HG03565 (cell line): Measurements from ENCODE around the gene SMG1.
"Not testable (repeated sequence)": the region's sequence is repeated elsewhere in the genome, so short reads cannot be mapped to it uniquely, and the experiment has no call there.

Source experiments
- ATAC-seq: cut with Tn5 transposase; IDR thresholded peaks from one replicate; pipeline ENCODE4 v1.9.1; 2021; ENCODE audit warnings: mild to moderate bottlenecking, moderate library complexity; ENCODE audit not compliant: unreplicated experiment

SMG1 gene

DNA sequence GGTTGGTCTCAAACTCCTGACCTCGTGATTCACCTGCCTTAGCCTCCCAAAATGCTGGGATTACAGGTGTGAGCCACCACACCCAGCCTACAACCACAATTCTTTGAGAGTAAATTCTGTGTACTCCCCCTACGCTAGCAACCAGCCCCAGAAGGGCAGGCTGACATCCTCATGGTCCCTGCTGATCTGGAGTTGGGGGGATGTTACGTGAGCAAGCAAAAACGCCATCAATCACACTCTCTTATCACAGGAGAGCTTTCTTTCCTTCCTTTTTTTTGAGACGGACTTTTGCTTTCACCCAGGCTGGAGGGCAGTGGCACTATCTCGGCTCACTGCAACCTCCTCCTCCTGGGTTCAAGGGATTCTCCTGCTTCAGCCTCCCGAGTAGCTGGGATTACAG is 154.0 kb downstream of the SMG1 start:
- not testable (repeated sequence) for ATAC-seq

DNA sequence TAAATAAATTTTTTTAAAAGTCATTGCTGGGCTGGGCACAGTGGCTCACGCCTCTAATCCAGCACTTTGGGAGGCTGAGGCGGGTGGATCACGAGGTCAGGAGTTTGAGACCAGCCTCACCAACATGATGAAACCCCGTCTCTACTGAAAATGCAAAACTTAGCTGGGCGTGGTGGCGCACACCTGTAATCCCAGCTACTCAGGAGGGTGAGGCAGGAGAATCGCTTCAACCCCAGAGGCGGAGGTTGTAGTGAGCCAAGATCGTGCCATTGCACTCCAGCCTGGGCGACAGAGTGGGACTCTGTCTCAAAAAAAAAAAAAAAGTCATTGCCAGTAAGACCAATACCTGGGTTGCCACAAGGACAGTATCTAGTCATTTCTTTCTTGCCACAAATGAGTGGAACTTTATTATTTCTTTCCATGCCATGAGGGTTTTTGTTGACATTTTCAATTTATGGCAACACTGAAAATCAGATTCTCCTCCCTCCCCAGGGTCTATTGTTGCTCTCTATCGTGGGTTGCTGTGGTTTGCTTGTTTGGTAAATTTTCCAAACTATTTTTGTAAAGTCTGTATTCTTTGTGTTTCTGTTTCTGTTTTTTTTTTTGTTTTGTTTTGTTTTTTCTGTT is 155.8 kb downstream of the SMG1 start:
- ATAC-seq, result not testable (repeated sequence)

DNA sequence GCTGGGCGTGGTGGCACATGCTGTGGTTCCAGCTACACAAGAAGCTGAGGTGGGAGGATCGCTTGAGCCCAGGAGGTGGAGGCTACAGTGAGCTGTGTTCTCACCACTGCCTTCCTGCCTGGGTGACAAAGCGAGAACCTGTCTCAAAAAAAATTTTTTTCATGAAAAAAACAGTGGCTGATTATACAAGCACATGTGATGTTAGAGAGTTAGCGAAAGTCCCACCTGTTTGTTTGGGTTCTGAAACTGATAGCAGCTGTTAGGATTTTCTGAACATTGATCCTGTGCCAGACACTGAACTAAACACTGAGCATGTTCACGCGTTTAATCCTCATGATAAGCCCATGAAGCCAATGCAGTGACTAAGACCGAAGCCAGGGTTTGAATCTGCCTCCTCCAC is 159.0 kb downstream of the SMG1 start:
- peak; percentile 56 for ATAC-seq

DNA sequence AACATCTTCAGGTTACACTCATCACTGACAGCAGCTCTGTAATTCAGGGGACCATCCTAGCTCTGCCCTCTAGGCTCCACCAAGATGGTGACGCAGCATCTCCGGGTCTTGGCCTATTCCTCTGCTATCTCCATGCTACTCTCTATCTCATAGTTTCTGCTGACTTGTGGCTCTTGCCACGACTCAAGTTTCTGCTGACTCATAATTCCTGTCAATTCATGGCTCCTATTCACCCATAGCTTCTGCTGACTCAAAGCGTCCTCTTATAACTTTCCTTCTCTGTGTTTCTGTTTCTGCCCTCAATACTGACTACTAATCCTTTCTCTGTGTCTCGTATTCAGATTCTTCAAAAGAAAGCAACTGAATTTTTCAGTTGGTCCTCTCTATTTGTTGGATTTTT is 163.5 kb downstream of the SMG1 start:
- ATAC-seq, result peak; percentile 30

DNA sequence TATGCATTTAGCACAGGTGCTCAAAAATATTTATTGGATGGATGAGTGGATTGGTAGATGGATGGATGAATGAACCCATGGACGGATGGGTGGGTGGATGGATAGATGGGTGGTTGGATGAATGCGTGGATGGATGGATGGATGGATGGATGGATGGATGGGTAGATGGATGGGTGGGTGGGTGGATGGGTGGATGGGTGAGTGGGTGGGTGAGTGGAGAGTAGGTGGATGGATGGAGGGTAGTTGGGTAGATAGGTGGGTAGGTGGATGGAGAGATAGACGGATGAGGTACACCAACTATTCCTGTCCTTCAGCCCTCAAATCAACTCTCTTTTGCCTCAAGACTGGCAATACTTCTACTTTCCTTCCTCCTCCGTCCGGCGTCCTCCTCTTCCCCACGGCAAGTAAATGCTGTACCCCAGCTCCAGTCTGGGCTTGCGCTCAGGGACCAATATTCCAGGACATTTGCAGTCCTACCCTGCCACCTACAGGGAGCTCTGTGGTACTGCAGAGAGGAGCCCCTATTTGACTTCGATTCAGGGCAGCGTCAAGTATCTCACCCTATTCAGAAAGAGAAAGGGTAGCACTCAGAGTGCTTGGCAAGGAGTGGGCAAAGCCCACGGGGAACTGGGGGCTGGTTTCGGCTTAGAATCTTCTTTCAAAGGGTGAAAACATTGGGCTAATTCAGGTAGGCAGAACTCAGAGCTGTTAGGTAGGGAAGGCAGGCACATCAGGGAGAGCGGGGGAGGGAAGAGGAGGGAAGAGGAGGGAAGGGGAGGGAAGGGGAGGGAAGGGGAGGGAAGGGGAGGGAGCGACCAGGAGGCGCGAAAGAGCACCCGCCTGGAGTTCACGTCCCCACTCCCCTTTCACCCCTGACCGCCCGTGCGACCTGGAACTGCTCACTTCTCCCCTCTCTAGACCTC is 166.3 kb downstream of the SMG1 start:
- ATAC-seq, result not testable (repeated sequence)

DNA sequence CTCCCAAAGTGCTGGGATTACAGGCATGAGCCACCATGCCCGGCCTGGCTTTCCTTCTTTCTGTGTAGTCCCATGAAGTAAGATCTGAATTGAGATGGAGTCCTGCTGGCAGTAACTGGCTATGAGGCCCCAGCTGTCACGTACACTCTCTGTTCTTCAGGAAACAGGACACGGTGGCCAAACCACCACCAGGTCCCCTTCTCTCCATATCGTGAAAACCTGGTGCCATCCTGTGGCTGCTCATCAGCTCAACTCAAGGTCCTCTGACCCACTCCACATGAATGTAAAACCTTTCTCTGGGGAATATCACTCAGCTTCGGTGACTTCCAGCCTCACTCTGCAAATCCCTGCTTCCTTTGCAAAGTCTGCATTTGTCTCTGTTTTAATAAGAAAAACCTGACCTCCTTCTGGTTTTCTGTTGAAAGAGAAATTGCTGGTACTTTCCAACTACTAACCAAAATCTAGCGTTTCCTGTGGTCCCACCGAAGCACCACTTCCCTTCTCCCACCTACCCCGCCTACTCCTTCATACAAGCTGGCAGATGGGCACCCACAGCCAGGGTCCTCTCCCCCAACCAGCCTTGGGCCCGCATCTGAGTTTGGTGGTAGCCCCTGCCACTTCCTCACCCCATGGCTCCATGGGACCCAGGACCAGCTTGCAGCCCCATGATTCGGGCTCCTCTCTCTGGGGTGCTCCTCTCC is 168.1 kb downstream of the SMG1 start:
- ATAC-seq, result not testable (repeated sequence)

DNA sequence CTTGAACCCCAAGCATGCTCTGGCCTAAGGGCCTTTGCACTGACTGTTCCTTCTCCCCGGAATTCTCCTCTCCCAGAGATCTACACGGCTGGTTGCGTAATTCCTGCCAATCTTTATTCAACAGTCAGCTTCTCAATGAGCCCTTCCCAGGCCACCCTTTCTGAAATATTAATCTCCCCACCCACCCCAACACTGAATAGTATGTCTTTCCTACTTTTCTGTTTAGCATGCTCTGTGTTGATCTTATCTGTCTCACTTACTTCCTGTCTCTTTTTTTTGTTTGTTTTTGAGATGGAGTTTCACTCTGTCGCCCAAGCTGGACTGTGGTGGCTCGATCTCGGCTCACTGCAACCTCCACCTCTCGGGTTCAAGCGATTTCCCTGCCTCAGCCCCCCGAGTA is 169.6 kb downstream of the SMG1 start:
- ATAC-seq, result not testable (repeated sequence)
